Measurements from ENCODE around the gene PLEKHA7.

GRCh38 chr11:16749666-16750065 is 264.5 kb downstream of the PLEKHA7 start:
- no peak for TF ChIP-seq POLR2A (IDR thresholded peaks at IDR 0.05; ENCODE audit: low read length)
- no peak for TF ChIP-seq GATA1 (IDR thresholded peaks at IDR 0.05; ENCODE audit: low read depth, low read length)
